Fibroblast of pulmonary artery (primary cell): Measurements from ENCODE around the gene TTBK2.
A peak's percentile ranks its signal among the peaks of the same experiment; 100 is the strongest.
"Not testable (repeated sequence)": the region's sequence is repeated elsewhere in the genome, so short reads cannot be mapped to it uniquely, and the experiment has no call there.

ENCODE experiments used
- DNase-seq: peaks from one replicate; pipeline ENCODE4 v3.0.0-alpha.2; 2010; ENCODE audit warnings: low read depth
- H3K4me3 ChIP-seq: replicated peaks from 2 replicates; pipeline ENCODE4 v1.5.1; 2011; ENCODE audit warnings: low read depth, mild to moderate bottlenecking, control low read depth, low read length, moderate library complexity
- CTCF ChIP-seq: IDR thresholded peaks from 2 replicates; pipeline ENCODE4 v1.5.1; 2011; ENCODE audit warnings: mild to moderate bottlenecking, control low read depth, low read length, inconsistent platforms; ENCODE audit errors: missing control alignments

Gene TTBK2

GRCh38 chr15:42772901-42773300 is 147.7 kb downstream of the TTBK2 start:
- H3K4me3 ChIP-seq: no peak overlapping the region
- TF ChIP-seq CTCF: no peak
- DNase-seq: no peak

- H3K4me3 ChIP-seq: no peak overlapping the region
- DNase-seq: peak; percentile 22
- TF ChIP-seq CTCF: no peak
Observed at GRCh38 chr15:42772144-42772543, 148.4 kb downstream of the TTBK2 start.

DNA sequence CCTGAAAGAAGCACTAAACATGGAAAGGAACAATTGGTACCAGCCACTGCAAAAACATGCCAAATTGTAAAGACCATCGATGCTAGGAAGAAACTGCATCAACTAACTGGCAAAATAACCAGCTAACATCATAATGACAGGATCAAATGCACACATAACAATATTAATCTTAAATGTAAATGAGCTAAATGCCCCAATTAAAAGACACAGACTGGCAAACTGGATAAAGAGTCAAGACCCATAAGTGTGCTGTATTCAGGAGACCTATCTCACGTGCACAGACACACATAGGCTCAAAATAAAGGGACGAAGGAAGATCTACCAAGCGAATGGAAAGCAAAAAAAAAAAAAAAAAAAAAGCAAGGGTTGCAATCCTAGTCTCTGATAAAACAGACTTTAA is 154.5 kb downstream of the TTBK2 start:
- H3K4me3 ChIP-seq, DNase-seq: not testable (repeated sequence)

- not testable (repeated sequence) for DNase-seq, H3K4me3 ChIP-seq
Observed at GRCh38 chr15:42764154-42764731, 156.3 kb downstream of the TTBK2 start.

DNA sequence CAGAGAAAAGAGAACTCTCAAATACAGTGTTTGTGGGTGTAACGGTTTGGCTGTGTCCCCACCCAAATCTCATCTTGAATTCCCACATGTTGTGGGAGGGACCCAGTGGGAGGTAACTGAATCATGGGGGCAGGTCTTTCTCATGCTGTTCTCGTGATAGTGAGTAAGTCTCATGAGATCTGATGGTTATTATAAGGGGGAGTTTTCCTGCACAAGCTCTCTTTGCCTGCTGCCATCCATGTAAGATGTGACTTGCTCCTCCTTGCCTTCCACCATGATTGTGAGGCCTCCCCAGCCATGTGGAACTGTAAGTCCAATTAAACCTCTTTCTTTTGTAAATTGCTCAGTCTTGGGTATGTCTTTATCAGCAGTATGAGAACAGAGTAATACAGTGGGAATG is 158.8 kb downstream of the TTBK2 start:
- H3K4me3 ChIP-seq, DNase-seq: not testable (repeated sequence)

- no peak for DNase-seq
- no peak for TF ChIP-seq CTCF
- H3K4me3 ChIP-seq: no peak overlapping the region
Observed at GRCh38 chr15:42760759-42761158, 159.8 kb downstream of the TTBK2 start.

GRCh38 chr15:42759093-42759492 is 161.5 kb downstream of the TTBK2 start:
- no peak for DNase-seq
- H3K4me3 ChIP-seq: no peak overlapping the region
- TF ChIP-seq CTCF: no peak

- no peak overlapping the region for H3K4me3 ChIP-seq
- no peak for TF ChIP-seq CTCF
- DNase-seq: no peak
Observed at GRCh38 chr15:42750306-42750705, 170.3 kb downstream of the TTBK2 start.

DNA sequence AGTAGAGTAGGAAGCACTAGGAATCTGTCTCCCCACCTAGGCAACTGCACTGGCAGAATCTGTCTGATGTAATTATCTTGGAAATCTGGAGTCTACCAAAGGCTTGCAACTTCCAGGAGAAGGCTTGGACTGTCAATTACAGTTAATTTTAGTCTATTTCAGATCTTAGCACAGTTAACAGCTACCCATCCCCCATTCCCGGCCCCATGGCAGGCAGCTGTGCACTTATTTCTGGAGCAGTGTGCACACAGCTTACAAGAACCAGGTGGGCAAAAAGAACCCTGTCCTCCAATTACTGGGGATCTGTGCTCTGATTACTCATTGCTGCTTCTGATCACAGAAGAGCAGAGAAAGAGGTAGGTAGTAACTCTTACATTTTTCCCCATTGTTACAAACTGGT is 171.3 kb downstream of the TTBK2 start:
- DNase-seq: no peak
- H3K4me3 ChIP-seq: no peak overlapping the region
- no peak for TF ChIP-seq CTCF
